ENCODE results near the gene MPIG6B. TPM values are rescaled to one million over a fixed set of nuclear protein-coding genes. Genes with fewer than 3 reads are reported as not detected.

Gene MPIG6B
- total RNA-seq, 4 donors from 2014 or later: not detected

GRCh38 chr6:31761343-31761742 lies 38.2 kb downstream of the MPIG6B start:
- DNase-seq: no peak
- Histone ChIP-seq H3K27ac (peak overlapping the region in 1 of 4 donors; percentile 22), H3K9me3 (no peaks in the 10 kb centered on the region), H3K36me3 (no peaks in the 10 kb centered on the region), H3K4me3 (no peak overlapping the region), H3K4me1 (peaks cover 0 to 16% (median 0%) of the 10 kb centered on the region in 4 donors), H3K27me3 (no peaks in the 10 kb centered on the region)
- TF ChIP-seq, protein P1, sequence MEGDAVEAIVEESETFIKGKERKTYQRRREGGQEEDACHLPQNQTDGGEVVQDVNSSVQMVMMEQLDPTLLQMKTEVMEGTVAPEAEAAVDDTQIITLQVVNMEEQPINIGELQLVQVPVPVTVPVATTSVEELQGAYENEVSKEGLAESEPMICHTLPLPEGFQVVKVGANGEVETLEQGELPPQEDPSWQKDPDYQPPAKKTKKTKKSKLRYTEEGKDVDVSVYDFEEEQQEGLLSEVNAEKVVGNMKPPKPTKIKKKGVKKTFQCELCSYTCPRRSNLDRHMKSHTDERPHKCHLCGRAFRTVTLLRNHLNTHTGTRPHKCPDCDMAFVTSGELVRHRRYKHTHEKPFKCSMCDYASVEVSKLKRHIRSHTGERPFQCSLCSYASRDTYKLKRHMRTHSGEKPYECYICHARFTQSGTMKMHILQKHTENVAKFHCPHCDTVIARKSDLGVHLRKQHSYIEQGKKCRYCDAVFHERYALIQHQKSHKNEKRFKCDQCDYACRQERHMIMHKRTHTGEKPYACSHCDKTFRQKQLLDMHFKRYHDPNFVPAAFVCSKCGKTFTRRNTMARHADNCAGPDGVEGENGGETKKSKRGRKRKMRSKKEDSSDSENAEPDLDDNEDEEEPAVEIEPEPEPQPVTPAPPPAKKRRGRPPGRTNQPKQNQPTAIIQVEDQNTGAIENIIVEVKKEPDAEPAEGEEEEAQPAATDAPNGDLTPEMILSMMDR (IDR thresholded peaks at IDR 0.05): no peak
- no peak for TF ChIP-seq POLR2A (IDR thresholded peaks at IDR 0.05)

DNA sequence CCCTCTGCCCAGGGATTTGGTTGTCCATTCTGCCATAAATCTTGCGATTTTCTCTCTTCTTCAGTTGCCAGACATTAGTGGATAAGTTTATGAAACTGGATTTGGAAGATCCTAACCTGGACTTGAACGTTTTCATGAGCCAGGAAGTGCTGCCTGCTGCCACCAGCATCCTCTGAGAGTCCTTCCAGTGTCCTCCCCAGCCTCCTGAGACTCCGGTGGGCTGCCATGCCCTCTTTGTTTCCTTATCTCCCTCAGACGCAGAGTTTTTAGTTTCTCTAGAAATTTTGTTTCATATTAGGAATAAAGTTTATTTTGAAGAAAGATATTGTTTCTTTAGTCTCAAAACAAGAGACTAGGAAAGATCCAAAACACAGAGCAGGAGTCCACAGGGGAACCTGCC lies 39.2 kb downstream of the MPIG6B start, which contains the start of gene SAPCD1:
TSS of gene SAPCD1 (plus strand) at position 301 of the 400 bp plus-strand sequence. CDS start 399 bp downstream, outside the sequence.
- DNase-seq: no peak
- no peaks in the 10 kb centered on the region for H3K36me3 ChIP-seq
- TF ChIP-seq POLR2A (IDR thresholded peaks at IDR 0.05): no peak
- TF ChIP-seq, protein P1 (IDR thresholded peaks at IDR 0.05): no peak

GRCh38 chr6:31762878-31763618 lies 39.9 kb downstream of the MPIG6B start:
- DNase-seq: no peak
- Histone ChIP-seq H3K36me3 (no peaks in the 10 kb centered on the region), H3K4me3 (no peak overlapping the region), H3K9me3 (no peaks in the 10 kb centered on the region), H3K4me1 (peaks cover 0 to 16% (median 0%) of the 10 kb centered on the region in 4 donors), H3K27me3 (no peaks in the 10 kb centered on the region), H3K27ac (no peak overlapping the region)
- TF ChIP-seq POLR2A (IDR thresholded peaks at IDR 0.05): no peak
- TF ChIP-seq, protein P1 (IDR thresholded peaks at IDR 0.05): no peak

More for the DNA sequence above, 39.2 kb downstream of the MPIG6B start, which contains the start of gene SAPCD1:
- Histone ChIP-seq H3K27ac (peak within 1 kb of the TSS in 1 of 4 donors; percentile 22), H3K4me1 (peaks cover 0 to 16% (median 0%) of the 10 kb centered on the region in 4 donors), H3K4me3 (no peak within 1 kb of the TSS), H3K27me3 (no peaks in the 10 kb centered on the region), H3K9me3 (no peaks in the 10 kb centered on the region)

DNA sequence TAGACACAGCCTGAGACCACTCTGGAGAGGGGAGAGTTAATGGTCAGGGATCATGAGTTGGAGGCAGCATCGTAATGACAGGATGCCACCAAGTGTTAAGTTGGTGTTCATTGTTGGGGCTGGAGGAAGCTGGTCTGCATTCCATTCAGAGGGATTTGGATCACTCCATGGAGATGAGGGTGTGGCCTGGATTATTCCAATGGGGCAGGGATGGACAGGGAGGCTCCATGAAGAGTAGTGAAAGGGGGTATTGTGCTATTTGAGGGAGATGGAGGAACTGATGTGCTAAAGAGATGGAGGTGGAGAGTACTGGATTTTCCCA lies 40.4 kb downstream of the MPIG6B start:
- no peak overlapping the region for H3K27ac ChIP-seq
- H3K4me1 ChIP-seq: peaks cover 0 to 16% (median 0%) of the 10 kb centered on the region in 4 donors

GRCh38 chr6:31764198-31764597 lies 41.0 kb downstream of the MPIG6B start:
- Histone ChIP-seq H3K36me3 (no peaks in the 10 kb centered on the region), H3K4me1 (peaks cover 0 to 16% (median 0%) of the 10 kb centered on the region in 4 donors), H3K27me3 (no peaks in the 10 kb centered on the region), H3K4me3 (no peak overlapping the region), H3K9me3 (no peaks in the 10 kb centered on the region), H3K27ac (no peak overlapping the region)
- DNase-seq: no peak
- no peak for TF ChIP-seq POLR2A (IDR thresholded peaks at IDR 0.05)
- TF ChIP-seq, protein P1 (IDR thresholded peaks at IDR 0.05): no peak

More for the DNA sequence above, 40.4 kb downstream of the MPIG6B start:
- Histone ChIP-seq H3K36me3 (no peaks in the 10 kb centered on the region), H3K4me3 (no peak overlapping the region), H3K9me3 (no peaks in the 10 kb centered on the region), H3K27me3 (no peaks in the 10 kb centered on the region)
- no peak for DNase-seq
- TF ChIP-seq POLR2A (IDR thresholded peaks at IDR 0.05): no peak
- TF ChIP-seq, protein P1 (IDR thresholded peaks at IDR 0.05): no peak
